ENCODE data around the gene SLC7A1. TPM values are rescaled to one million over a fixed set of nuclear protein-coding genes. Genes with fewer than 3 reads are reported as not detected.

The SLC7A1 gene
- total and polyA plus RNA-seq, 2 of the 4 experiments (the other 2 are of a cell fraction) = 9.7 to 22.3 TPM

- TF ChIP-seq CTCF (conservative IDR thresholded peaks at IDR 0.05; ENCODE audit: low read depth, low read length) = no peak
These were observed 59.5 kb downstream of the SLC7A1 start (continued) for GRCh38 chr13:29535663-29536655.

- Histone ChIP-seq H3K9ac (ENCODE audit: low read depth, low read length) (no peak overlapping the region), H2BK120ac (ENCODE audit: low read depth, low read length) (no peak overlapping the region), H3K36me3 (ENCODE audit: control insufficient read depth, insufficient read depth, low read length) (peaks cover 36% of the 10 kb centered on the region), H3K9me3 (ENCODE audit: control insufficient read depth, insufficient read depth, low read length) (no peaks in the 10 kb centered on the region), H3K4ac (ENCODE audit: low read depth, low read length) (no peak overlapping the region), H3K23ac (ENCODE audit: low read depth, low read length) (no peak overlapping the region), H3K18ac (ENCODE audit: low read depth, low read length) (no peak overlapping the region), H3K79me1 (ENCODE audit: low read depth in 1 of 2, low read length in 2 of 2) (peaks cover 40 to 67% of the 10 kb centered on the region in 2 experiments), H3K9me1 (ENCODE audit: insufficient read depth, low read length) (peaks cover 10% of the 10 kb centered on the region; the same call in 1 of the 2 replicates), H4K20me1 (ENCODE audit: insufficient read depth, low read length) (peaks cover 28% of the 10 kb centered on the region), H3K4me3 (ENCODE audit: insufficient read depth, low read depth, low read length) (no peak overlapping the region), H2AK9ac (replicated peaks; ENCODE audit: low read depth, low read length, poor library complexity) (no peak overlapping the region), H3K56ac (ENCODE audit: extremely low read depth, insufficient read depth, low read length) (no peak overlapping the region), H2BK20ac (ENCODE audit: low read depth, low read length) (no peak overlapping the region), H4K8ac (ENCODE audit: low read depth in 2 of 2, low read length in 2 of 2) (no peak overlapping the region), H4K91ac (ENCODE audit: insufficient read depth, low read depth, low read length) (no peak overlapping the region), H2BK5ac (ENCODE audit: low read depth, low read length, poor library complexity, severe bottlenecking) (no peak overlapping the region), H3K4me1 (ENCODE audit: control insufficient read depth, insufficient read depth, low read length) (0 out of 2 replicates have a peak, but pooled peaks cover 2% of the 10 kb centered on the region), H3K27me3 (ENCODE audit: control insufficient read depth, insufficient read depth, low read length) (no peaks in the 10 kb centered on the region), H3K14ac (replicated peaks; ENCODE audit: low read depth, low read length) (no peak overlapping the region), H2BK15ac (ENCODE audit: low read depth, low read length) (no peak overlapping the region), H2AK5ac (ENCODE audit: low read depth, low read length) (no peak overlapping the region), H2AFZ (replicated peaks; ENCODE audit: low read length, poor library complexity) (no peak overlapping the region), H3K4me2 (ENCODE audit: low read depth, low read length) (no peak overlapping the region), H3K27ac (ENCODE audit: insufficient read depth, low read length) (no peak overlapping the region), H4K5ac (ENCODE audit: low read depth, low read length) (no peak overlapping the region)
- POLR2A ChIA-PET (ENCODE audit: unreplicated experiment) = no interaction called here
- ATAC-seq (ENCODE audit: low read depth) = no peak
- TF ChIP-seq ELK1 (IDR thresholded peaks at IDR 0.05; ENCODE audit: borderline replicate concordance, low read depth, low read length) = no peak
- no peak for TF ChIP-seq POLR2A (IDR thresholded peaks at IDR 0.05; ENCODE audit: low read depth, low read length)
- TF ChIP-seq MAZ (IDR thresholded peaks at IDR 0.05; ENCODE audit: borderline replicate concordance, low read depth, low read length) = no peak
- no peak for TF ChIP-seq RFX5 (IDR thresholded peaks at IDR 0.05; ENCODE audit: low read depth, low read length)
- no peak for TF ChIP-seq SMC3 (IDR thresholded peaks at IDR 0.05; ENCODE audit: low read depth, low read length)
- no peak for TF ChIP-seq NFE2L2 (IDR thresholded peaks at IDR 0.05; ENCODE audit: low read depth, low read length)
- TF ChIP-seq CTCF (conservative IDR thresholded peaks at IDR 0.05; ENCODE audit: low read depth, low read length) = no peak
- TF ChIP-seq CEBPB (IDR thresholded peaks at IDR 0.05; ENCODE audit: low read depth, low read length) = no peak
- BruUV-seq (replicated peaks) = no TSS peak
- DNase-seq = no peak
- CTCF ChIA-PET = no interaction called here
- intact Hi-C loops (cut with micrococcal nuclease) = no loop called here
- in situ Hi-C loops (cut with MboI; ENCODE audit: low sequenced_read_pairs) = no loop called here
- dilution Hi-C loops (cut with HindIII; ENCODE audit: low sequenced_read_pairs, unreplicated experiment) = no loop called here
- WGBS, 2 experiments (ENCODE audit: extremely low coverage in 2 of 2, insufficient read length in 1 of 2) = 90% methylated on average over 2 of the region's 4 CpGs; no CpG with 5 or more reads in 1 of the 2 experiments
These were observed 61.4 kb downstream of the SLC7A1 start for GRCh38 chr13:29534083-29534482.
